ENCODE measurements around the gene CYGB. TPM values are rescaled to one million over a fixed set of nuclear protein-coding genes. Genes with fewer than 3 reads are reported as not detected.
A peak's percentile ranks its signal among the peaks of the same experiment; 100 is the strongest.
"Not testable (repeated sequence)": the region's sequence is repeated elsewhere in the genome, so short reads cannot be mapped to it uniquely, and the experiment has no call there.

CYGB gene
- total RNA-seq, 1 donor from 2014 or later, result 3.2 TPM

DNA sequence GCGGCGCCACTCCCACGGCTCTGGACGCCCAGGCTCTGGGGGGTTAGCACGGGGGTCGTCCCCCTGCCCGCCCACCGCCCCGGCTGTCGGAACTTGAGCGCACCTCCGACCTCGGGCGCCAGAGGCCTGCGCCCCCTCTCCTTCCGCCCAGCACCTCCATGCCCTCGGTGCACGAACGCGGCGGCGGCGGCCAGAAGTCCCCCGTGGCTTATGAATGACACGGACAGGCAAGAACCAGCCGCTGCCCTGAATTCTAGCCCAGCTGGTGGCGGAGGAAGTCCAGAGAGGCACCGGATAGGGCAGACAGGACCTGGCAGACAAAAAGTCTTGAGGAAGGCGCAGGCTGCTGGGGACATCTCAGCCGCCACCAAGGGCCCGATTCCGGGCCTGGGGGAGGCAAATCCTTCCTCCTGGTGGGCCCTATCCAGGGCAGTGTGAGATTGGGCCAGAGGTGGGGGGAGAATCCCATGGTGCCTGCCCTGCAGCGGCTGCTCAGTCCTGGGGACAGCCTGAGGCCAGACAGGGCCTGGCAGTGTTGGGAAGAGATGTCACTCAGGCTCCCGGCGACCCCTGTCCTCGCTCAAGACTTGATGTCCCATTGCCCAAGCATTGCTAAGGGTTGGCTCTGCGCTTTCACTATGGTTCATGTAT is 897 bp upstream of the CYGB start:
- DNase-seq (ENCODE audit: low read depth), result no peak

DNA sequence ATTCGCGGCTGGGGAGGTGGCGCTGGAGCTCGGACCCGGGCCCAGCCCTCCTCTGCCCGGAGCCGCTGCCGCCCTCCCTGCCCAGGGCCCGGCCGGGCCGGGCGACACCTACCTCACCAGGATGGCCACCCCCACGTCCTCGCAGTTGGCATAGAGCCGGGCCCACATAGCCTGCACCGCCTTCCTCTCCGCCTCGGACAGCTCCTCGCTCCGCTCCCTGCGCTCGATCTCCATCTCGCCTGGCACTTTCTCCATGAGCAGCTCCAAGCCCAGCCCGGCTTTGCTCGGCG is 276 bp downstream of the CYGB start:
- DNase-seq (ENCODE audit: low read depth), result no peak

GRCh38 chr17:76536511-76537287 is 810 bp downstream of the CYGB start:
- no peak for DNase-seq (ENCODE audit: low read depth)

DNA sequence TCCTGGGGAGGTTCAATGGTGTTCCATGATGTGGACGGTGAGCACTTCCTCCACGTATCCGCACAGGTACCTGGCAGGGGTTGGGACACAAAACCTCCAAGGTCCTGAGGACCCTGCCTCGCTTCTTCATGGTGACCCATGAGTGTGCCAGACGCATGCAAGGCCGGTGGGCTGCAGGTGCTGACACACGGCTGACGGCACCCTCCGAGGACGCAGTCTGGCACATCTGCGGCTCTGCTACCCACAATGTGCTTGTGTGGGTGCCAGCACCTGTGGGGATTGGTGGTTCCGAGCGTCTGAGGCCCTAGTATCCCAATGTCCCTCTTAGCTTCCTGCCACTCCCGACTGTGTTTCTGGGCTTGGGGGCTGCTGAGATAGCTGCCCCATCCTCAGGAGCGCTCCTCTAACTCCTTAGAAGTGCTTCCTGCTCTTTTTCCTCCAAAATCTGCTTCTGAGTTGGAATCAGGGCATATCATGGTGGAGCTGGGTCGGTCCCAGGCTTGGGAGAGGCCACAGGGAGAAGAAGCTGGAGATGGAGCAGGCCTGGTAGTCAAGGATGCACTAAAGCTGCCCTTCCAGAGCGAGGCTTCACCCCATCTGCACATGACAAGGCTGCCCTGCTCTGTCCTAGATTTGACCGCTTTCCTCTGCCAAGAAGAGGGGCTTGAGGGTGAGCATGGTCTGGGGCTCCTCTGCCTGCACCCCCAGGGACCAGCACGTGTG is 1.6 kb downstream of the CYGB start:
- no peak for DNase-seq (ENCODE audit: low read depth)

DNA sequence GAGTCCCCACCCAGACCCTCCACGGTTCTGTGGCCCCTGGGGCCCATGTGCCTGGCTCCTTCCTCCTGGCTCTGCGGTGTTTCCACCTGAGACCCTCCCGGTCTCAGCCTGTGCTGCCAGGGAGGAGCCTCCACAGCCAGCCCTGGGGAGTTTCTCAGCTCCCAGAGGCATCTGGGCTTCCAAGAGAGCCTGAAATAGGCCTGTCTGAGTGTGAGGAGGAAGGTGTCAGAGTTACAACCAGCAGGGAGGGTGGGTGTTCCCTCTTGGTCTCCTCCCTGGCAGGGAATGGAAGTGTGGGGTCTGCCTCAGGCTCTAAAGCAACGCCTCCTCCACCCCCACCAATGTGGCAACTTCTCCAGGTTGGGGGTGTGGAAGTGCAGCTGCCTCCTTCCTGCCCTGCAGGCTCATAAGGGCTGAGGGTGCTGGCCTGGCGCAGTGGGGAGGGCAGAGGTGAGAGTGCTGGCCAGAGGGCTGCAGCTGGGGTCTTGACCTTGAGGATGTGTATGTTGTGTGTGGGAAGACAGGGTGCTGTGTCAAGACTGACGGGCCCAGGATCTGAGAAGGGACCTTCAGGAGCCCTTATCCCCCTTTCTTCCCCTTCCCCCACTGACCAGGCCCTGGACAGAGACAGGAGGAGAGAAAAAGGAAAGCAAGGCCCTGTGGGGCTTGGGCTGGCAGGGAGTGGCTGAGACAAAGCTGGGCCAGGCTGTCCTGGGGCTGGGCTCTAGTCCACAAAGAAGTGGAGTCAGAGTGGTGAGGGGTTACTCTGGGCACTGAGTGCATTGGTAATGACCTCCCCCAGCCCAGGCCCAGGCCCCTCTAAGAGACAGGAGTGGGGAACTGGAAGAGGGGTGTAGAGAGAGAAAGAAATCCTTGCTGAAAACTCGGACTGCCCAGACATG is 2.4 kb downstream of the CYGB start:
- DNase-seq (ENCODE audit: low read depth), result no peak

DNA sequence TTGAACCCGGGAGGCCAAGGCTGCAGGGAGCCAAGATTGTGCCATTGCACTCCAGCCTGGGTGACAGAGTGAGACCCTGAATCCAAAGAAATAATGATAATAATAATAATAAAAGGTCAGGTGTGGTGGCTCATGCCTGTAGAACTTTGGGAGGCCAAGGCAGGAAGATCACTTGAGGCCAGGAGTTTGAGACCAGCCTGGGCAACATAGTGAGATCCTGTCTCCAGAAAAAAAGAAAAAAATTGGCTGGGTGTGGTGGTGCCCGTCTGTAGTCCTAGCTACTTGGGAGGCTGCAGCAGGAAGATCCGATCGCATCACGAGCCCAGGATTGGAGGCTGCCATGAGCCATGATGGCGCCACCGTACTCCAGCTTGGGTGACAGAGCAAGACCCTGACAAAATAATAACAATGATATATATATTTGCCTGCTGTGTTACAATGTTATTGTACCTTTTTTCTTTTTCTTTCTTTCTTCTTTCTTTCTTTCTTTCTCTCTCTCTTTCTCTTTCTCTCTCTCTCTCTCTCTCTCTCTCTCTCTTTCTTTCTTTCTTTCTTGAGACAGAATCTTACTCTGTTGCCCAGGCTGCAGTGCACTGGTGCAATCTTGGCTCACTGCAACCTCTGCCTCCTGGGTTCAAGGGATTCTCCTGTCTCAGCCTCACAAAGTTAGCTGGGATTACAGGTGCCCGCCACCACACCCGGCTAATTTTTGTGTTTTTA is 3.7 kb downstream of the CYGB start:
- DNase-seq (ENCODE audit: low read depth), result not testable (repeated sequence)

DNA sequence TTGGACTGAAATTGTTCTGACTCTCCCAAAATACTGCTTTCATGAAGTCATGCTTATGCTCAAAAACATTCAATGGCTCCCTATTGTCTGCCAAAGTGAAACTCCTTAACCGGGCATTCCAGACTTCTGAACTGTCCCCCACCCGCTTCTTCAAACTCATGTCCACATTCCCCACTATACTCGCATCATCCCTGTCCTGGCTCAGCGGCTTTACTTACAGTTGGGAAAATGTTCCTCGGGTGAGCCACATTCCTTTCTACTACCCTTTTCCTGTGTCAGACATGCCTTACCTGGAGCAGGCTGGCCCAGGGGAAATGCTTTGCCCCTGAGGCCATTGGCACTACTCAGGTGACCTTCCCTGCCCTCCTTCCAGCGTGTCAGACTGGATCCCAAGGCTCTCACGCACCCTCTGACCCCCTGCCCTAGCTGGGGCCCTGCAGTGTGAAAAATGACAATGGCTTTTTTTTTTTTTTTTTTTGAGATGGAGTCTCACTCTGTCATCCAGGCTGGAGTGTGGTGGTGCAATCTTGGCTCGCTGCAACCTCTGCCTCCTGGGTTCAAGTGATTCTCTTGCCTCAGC is 5.3 kb downstream of the CYGB start:
- DNase-seq (ENCODE audit: low read depth), result no peak

DNA sequence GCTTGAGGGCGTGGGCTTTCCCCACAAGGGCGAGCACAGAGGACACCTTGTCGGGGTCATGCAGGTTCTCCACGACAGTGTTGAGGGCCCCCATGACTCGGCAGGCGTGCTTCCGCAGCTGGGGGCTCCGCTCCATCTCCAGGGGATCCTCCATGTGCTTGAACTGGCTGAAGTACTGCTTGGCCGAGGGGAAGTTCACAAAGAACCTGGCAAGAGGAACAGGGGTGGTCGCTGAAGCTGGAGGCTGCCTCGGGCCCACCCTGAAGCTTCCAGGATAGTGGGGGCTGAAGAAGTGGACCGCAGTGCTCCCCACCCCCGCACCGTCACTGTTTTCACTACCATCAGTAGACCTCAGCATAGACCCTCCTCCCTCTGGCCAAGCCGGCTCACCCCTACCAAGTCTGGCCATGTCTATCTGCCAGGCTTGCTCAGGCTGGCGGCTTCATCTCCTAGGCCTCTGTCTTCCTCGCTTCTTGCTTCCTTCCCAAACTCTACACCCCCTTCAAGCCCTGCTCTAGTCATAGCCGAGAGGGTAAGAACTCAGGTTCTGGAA is 5.9 kb downstream of the CYGB start:
- DNase-seq (ENCODE audit: low read depth), result no peak

DNA sequence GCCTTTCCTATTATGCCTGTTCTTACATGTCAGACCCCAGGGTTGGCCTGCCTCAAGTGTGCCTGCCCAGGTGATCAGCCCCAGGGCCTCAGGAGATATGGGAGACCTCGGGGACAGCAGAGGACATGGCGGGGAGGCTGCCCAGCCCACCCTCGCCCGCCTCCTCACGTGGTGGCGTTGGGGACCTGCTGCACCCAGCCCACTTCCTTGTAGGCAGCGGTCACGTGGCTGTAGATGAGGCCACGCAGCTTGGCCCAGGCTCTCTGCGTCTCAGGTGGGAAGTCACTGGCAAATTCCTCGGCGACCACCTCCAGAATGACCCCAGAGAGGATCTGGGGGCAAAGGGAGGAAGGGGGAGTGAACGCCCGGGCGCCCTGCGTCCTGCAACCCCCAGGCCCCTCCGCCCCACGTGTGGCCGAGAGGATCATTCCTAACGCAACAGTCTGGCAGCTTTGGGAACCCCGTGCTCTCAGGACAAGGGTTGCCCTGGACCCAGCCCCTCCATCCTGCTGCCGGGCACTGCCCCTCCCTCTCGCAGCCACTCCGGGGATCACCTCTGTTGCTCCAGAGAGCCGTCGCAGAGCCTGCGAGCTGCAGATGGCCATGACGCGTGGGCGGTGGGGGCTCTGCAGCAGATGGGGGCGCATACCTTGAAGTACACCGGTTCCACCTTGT is 6.6 kb downstream of the CYGB start:
- DNase-seq (ENCODE audit: low read depth), result no peak

DNA sequence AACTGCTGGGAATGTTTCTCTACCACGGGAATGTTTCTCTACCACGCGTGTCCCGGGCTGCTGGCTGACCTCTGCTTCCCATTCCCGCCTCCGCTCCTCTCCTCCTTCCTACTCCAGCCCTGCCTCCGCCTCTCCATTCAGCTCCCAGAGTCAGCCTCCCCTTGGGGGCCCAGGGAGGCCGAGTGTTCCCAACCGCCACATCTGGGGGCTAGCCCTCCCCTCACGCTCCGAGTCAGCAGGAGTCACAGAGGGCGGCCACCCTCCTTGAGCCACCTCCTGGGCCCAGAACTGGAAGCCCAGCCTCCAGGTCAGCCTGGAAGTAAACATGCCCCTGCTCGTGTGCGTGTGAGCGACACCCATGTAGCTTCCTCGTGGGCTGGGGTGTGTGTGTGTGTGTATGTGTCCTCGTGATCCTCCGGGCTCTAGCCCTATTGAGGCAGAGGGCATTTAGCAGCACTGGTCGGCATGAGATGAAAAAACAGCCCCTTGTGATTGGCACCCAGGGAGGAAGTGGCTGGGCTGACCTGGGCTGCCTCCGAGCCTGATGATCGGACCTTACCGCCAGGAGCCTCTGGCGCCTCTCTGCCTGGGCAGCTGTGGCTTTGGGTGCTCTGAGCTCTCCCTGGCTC is 7.3 kb downstream of the CYGB start:
- peak; percentile 36 for DNase-seq (ENCODE audit: low read depth)

DNA sequence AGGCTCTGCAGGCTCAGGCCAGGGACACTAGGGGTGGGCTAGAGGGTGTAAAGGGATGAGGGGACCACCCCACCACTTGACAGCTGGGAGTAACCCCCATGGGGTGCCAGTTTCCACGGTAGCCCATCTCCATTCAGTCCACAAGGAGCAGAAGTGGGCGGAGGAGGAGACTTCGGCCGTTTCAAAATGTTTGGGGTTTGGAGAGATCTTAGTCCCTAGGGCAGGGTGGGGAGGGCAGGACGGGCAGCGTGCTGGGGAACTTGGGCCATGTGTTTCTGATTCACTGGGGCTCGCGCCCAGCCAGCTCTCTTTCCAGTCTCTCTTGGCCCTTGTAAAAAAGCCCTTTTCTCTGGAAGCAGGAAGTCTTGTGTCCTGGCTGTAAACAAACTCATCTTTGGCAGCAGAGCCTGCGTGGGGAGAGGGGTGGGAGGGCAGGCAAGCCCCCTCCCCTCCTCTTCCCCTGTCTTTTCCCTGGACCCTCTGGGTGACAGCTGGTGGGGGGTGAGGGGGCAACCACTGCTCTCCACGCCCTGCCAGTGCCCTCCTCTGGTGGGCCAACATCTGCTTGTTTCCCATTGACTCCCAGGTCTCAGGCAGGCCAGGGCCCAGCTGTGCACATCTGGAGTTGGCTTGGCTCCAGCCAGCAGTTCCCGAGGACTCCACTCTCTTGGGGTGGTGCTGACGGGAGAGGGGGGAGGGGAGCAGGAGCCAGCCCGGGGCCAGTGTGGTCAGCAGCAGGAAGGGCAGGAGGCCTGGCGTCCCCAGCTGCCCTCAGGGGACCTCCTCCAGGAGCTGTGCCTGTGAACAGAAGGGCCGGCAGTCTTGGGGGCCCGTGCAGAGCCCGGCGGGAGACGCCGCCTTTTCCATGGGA is 8.1 kb downstream of the CYGB start:
- peak; percentile 81 for DNase-seq (ENCODE audit: low read depth)

- DNase-seq (ENCODE audit: low read depth), result no peak
These were observed 8.8 kb downstream of the CYGB start for GRCh38 chr17:76528528-76529223.

DNA sequence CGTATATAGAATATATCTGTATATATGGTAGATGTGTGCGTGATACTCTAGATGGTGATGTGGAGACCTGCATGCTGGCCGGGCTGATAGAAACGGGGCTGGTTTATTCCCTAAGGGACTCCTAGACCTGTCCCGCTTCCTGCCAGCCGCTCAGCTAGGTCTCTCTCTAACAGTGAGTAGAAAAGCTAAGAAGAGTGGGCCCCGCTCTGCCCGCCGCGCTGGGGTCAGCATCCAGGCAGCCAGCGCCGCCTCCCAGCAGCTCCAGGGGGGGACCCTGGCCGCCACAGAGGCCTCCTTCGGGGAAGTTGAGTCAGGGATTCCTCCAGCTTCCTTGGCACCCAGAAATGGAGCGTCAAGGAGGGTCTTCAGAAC is 9.4 kb downstream of the CYGB start:
- DNase-seq (ENCODE audit: low read depth), result no peak

DNA sequence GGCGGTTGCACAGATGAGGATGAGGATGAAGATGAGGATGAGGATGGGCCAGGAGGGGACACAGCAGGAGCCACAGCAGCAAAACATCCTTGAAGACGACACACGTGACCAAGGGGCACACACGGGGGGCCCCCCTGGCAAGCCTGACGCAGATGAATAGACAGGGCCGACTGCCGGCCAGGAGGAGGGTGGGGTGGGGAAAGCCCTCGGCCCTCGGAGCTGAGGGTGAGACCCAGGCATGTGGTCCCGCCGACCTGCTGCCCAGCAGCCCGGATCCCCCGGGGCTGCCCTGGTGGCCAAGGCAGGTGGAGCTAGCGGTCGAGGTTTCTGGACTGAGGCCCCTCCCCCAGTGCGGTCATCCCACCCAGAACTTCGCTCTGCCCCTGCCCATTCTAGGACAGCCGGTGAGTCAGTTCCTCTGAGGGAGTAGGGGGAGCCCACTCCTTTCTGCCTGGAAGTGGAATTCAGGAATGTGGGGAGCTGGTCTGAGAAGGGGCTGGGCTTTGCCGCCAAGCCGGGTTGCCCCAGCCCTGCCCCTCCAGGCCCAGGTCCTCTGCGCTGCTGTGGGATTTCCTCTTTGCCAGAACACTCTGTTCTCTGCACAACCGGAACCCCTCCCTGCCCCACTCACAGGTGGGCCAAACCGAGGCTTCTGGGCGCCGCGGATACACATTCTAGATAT is 9.9 kb downstream of the CYGB start:
- DNase-seq (ENCODE audit: low read depth), result peak; percentile 76

DNA sequence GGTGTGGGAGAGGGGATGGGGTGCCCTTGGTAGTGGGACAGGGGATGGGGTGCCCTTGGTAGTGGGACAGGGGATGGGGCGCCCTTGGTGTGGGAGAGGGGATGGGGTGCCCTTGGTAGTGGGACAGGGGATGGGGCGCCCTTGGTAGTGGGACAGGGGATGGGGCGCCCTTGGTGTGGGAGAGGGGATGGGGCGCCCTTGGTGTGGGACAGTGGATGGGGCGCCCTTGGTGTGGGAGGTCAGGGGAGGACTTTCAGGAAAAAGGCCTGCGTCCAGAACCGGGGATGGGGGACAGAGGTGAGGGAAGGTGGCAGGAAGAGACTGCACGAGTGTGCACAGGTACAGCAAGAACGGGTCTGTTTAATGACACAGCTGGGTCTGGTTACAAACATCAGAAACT is 10.5 kb downstream of the CYGB start:
- not testable (repeated sequence) for DNase-seq (ENCODE audit: low read depth)

- DNase-seq (ENCODE audit: low read depth), result not testable (repeated sequence)
These were observed 12.0 kb downstream of the CYGB start for GRCh38 chr17:76525513-76525833.
